Head of caudate nucleus (tissue), 42 donors: ENCODE results near the gene KRTDAP.
"Not testable (repeated sequence)": the region's sequence is repeated elsewhere in the genome, so short reads cannot be mapped to it uniquely, and the experiment has no call there.

Experiments used
- DNase-seq, 42 donors: peaks; one replicate each; pipeline versions ENCODE4 v3.0.0 to v3.0.0-alpha.2; 2020 to 2021; ENCODE audit warnings: mixed read lengths in 7 of 42
- intact Hi-C: fragments of 100-400 bp; cut with DNase I; formaldehyde crosslinking; loops from one replicate; pipeline ENCODE4 v1.15.0; 2022

The KRTDAP gene

GRCh38 chr19:35493971-35494370 is 3.7 kb upstream of the KRTDAP start:
- intact Hi-C loops, result loop anchor here (10.0 kb wide), 1 partner anchor 209 kb away; the partner anchor contains the start of gene HAMP
- DNase-seq, result no peak

GRCh38 chr19:35491836-35492360 is 1.6 kb upstream of the KRTDAP start:
- DNase-seq, result no peak
- intact Hi-C loops, result loop anchor here (10.0 kb wide), 1 partner anchor 207 kb away; the partner anchor contains the start of gene HAMP

GRCh38 chr19:35488677-35489076 is 1.6 kb downstream of the KRTDAP start:
- DNase-seq, result no peak
- intact Hi-C loops, result no loop called here

- intact Hi-C loops, result no loop called here
These were observed 2.5 kb downstream of the KRTDAP start for GRCh38 chr19:35487656-35488182.

GRCh38 chr19:35486268-35486708 is 4.0 kb downstream of the KRTDAP start:
- no peak for DNase-seq
- intact Hi-C loops, result no loop called here

More at GRCh38 chr19:35487656-35488182, 2.5 kb downstream of the KRTDAP start:
- DNase-seq, result no peak

- no peak for DNase-seq
- intact Hi-C loops, result no loop called here
These were observed 5.8 kb downstream of the KRTDAP start for GRCh38 chr19:35484252-35485036.

- intact Hi-C loops, result no loop called here
- DNase-seq, result no peak
These were observed 7.2 kb downstream of the KRTDAP start for GRCh38 chr19:35483089-35483488.

GRCh38 chr19:35478794-35479677 is 11.2 kb downstream of the KRTDAP start:
- intact Hi-C loops, result no loop called here
- no peak for DNase-seq

GRCh38 chr19:35476149-35476548 is 14.1 kb downstream of the KRTDAP start:
- DNase-seq, result no peak
- intact Hi-C loops, result no loop called here

GRCh38 chr19:35474594-35474993 is 15.7 kb downstream of the KRTDAP start:
- intact Hi-C loops, DNase-seq: not testable (repeated sequence)

- DNase-seq, result no peak
- intact Hi-C loops, result no loop called here
These were observed 16.2 kb downstream of the KRTDAP start for GRCh38 chr19:35474104-35474503.

GRCh38 chr19:35471946-35472345 is 18.3 kb downstream of the KRTDAP start:
- no peak for DNase-seq
- intact Hi-C loops, result no loop called here

- intact Hi-C loops, DNase-seq: not testable (repeated sequence)
These were observed 19.2 kb downstream of the KRTDAP start for GRCh38 chr19:35471075-35471474.

GRCh38 chr19:35470128-35470527 is 20.1 kb downstream of the KRTDAP start:
- DNase-seq, result no peak
- intact Hi-C loops, result no loop called here

- peak in 37 of 42 donors; percentile 9 to 70 (median 48) for DNase-seq
- intact Hi-C loops, result loop anchor here (10.0 kb wide), 1 partner anchor 124 kb away; the partner anchor contains the start of gene FFAR1
These were observed 21.6 kb downstream of the KRTDAP start for GRCh38 chr19:35468637-35469036.

GRCh38 chr19:35466259-35466658 is 24.0 kb downstream of the KRTDAP start:
- DNase-seq, result no peak
- intact Hi-C loops, result loop anchor here (10.0 kb wide), 1 partner anchor 121 kb away; the partner anchor contains the start of gene FFAR1

GRCh38 chr19:35462956-35463355 is 27.3 kb downstream of the KRTDAP start:
- intact Hi-C loops, result loop anchor here (10.0 kb wide), 1 partner anchor 118 kb away; the partner anchor contains the start of gene FFAR1
- DNase-seq, result not testable (repeated sequence)

GRCh38 chr19:35462476-35462953 is 27.7 kb downstream of the KRTDAP start:
- DNase-seq, result peak in 11 of 42 donors; percentile 7 to 49 (median 20)
- intact Hi-C loops, result loop anchor here (10.0 kb wide), 1 partner anchor 118 kb away; the partner anchor contains the start of gene FFAR1

- intact Hi-C loops, result loop anchor here (10.0 kb wide), 1 partner anchor 117 kb away; the partner anchor contains the start of gene FFAR1
- DNase-seq, result not testable (repeated sequence)
These were observed 28.5 kb downstream of the KRTDAP start for GRCh38 chr19:35461788-35462187.
